HEK293T (cell line): ENCODE results near the gene ITGA2.
"Not testable (repeated sequence)": the region's sequence is repeated elsewhere in the genome, so short reads cannot be mapped to it uniquely, and the experiment has no call there.

Experiments used
- CTCF ChIA-PET: fragments of 350-600 bp; formaldehyde crosslinking; extraction: SDS; loops from one replicate; lab custom pipeline; 2021; ENCODE audit warnings: antibody characterized with exemption, inconsistent platforms; lab: Yijun Ruan, JAX
- POLR2A ChIA-PET: fragments of 350-600 bp; formaldehyde crosslinking; extraction: SDS; loops from one replicate; lab custom pipeline; 2020; ENCODE audit warnings: antibody characterized with exemption, inconsistent platforms; lab: Yijun Ruan, JAX
- DNase-seq: peaks from one replicate; pipeline ENCODE4 v3.0.0; 2012; ENCODE audit warnings: mixed read lengths; ENCODE audit errors: extremely low spot score
- ARNT ChIP-seq: fragments of 450-650 bp; IDR thresholded peaks from 2 replicates; pipeline ENCODE4 v1.6.1; 2017; ENCODE audit warnings: mild to moderate bottlenecking
- BHLHE40 ChIP-seq: fragments of 450-650 bp; IDR thresholded peaks from 2 replicates; pipeline ENCODE4 v1.6.1; 2016; ENCODE audit warnings: mild to moderate bottlenecking, moderate library complexity, borderline replicate concordance
- CTBP1 ChIP-seq: fragments of 450-650 bp; IDR thresholded peaks from 2 replicates; pipeline ENCODE4 v1.6.1; 2016; ENCODE audit warnings: borderline replicate concordance
- ELF4 ChIP-seq: fragments of 450-650 bp; IDR thresholded peaks from 2 replicates; pipeline ENCODE4 v1.6.1; 2017; ENCODE audit warnings: antibody characterized with exemption
- FOXA1 ChIP-seq: fragments of 450-650 bp; IDR thresholded peaks from 2 replicates; pipeline ENCODE4 v1.6.1; 2016; ENCODE audit warnings: mild to moderate bottlenecking
- FOXK2 ChIP-seq: fragments of 450-650 bp; IDR thresholded peaks from 2 replicates; pipeline ENCODE4 v1.6.1; 2016; ENCODE audit warnings: mild to moderate bottlenecking
- FOXM1 ChIP-seq: fragments of 450-650 bp; IDR thresholded peaks from 2 replicates; pipeline ENCODE4 v1.6.1; 2017; ENCODE audit warnings: mild to moderate bottlenecking, borderline replicate concordance
- HDGF ChIP-seq: fragments of 450-650 bp; IDR thresholded peaks from 2 replicates; pipeline ENCODE4 v1.6.1; 2017; ENCODE audit warnings: antibody characterized with exemption, borderline replicate concordance
- L3MBTL2 ChIP-seq: fragments of 450-650 bp; conservative IDR thresholded peaks from 2 replicates; pipeline ENCODE4 v1.6.1; 2016; ENCODE audit warnings: mild to moderate bottlenecking
- LEF1 ChIP-seq: fragments of 450-650 bp; IDR thresholded peaks from 2 replicates; pipeline ENCODE4 v1.6.1; 2017; ENCODE audit warnings: mild to moderate bottlenecking, borderline replicate concordance
- NFRKB ChIP-seq: fragments of 450-650 bp; IDR thresholded peaks from 2 replicates; pipeline ENCODE4 v1.6.1; 2016; ENCODE audit warnings: mild to moderate bottlenecking, moderate library complexity
- PKNOX1 ChIP-seq: fragments of 450-650 bp; IDR thresholded peaks from 2 replicates; pipeline ENCODE4 v1.6.1; 2016
- SP1 ChIP-seq: fragments of 450-650 bp; IDR thresholded peaks from 2 replicates; pipeline ENCODE4 v1.6.1; 2017
- SUZ12 ChIP-seq: fragments of 450-650 bp; IDR thresholded peaks from 2 replicates; pipeline ENCODE4 v1.6.1; 2016; ENCODE audit warnings: mild to moderate bottlenecking
- TARDBP ChIP-seq: fragments of 450-650 bp; IDR thresholded peaks from 2 replicates; pipeline ENCODE4 v1.6.1; 2016
- ZNF384 ChIP-seq: fragments of 450-650 bp; IDR thresholded peaks from 2 replicates; pipeline ENCODE4 v1.6.1; 2016

The ITGA2 gene

GRCh38 chr5:53100606-53101005 lies 111.5 kb downstream of the ITGA2 start:
- TF ChIP-seq HDGF (no peak), LEF1 (no peak), SP1 (no peak), ELF4 (no peak), FOXK2 (no peak)
- ChIA-PET POLR2A (no interaction called here), CTCF (no interaction called here)
- DNase-seq, result no peak

GRCh38 chr5:53105611-53106300 lies 116.6 kb downstream of the ITGA2 start:
- POLR2A ChIA-PET, result no interaction called here
- no peak for TF ChIP-seq ZNF384
- TF ChIP-seq HDGF, result no peak
- no peak for TF ChIP-seq SUZ12
- TF ChIP-seq SP1, result no peak
- TF ChIP-seq PKNOX1, result no peak
- TF ChIP-seq FOXA1, result no peak
- CTCF ChIA-PET, result interaction anchor here (1.5 kb wide), 1 partner anchor 11 kb away, joined by 3 read pairs; no protein-coding TSS in a partner anchor
- no peak for DNase-seq

GRCh38 chr5:53109056-53109442 lies 119.9 kb downstream of the ITGA2 start:
- TF ChIP-seq PKNOX1, result peak; percentile 40; the same call in 1 of the 2 replicates
- TF ChIP-seq TARDBP, result no peak
- 0 out of 2 replicates have a peak, but pooled peaks have one; percentile 9 for TF ChIP-seq L3MBTL2
- TF ChIP-seq HDGF, result no peak
- ChIA-PET CTCF (interaction anchor here (1.0 kb wide), 1 partner anchor 13 kb away, joined by 3 read pairs; no protein-coding TSS in a partner anchor), POLR2A (interaction anchor here (1.0 to 1.7 kb wide), 11 partner anchors 9 to 328 kb away, joined by 3 to 14 read pairs (median 4); no protein-coding TSS in a partner anchor)
- DNase-seq, result no peak

- peak; percentile 97 for DNase-seq
- TF ChIP-seq SP1 (no peak), ELF4 (peak; percentile 17; the same call in 1 of the 2 replicates), L3MBTL2 (peak; percentile 52)
- ChIA-PET POLR2A (interaction anchor here (0.5 to 1.7 kb wide), 14 partner anchors 9 to 368 kb away, joined by 3 to 14 read pairs (median 4); no protein-coding TSS in a partner anchor), CTCF (interaction anchor here (1.0 kb wide), 1 partner anchor 13 kb away, joined by 3 read pairs; no protein-coding TSS in a partner anchor)
Observed at GRCh38 chr5:53109443-53110127, 120.4 kb downstream of the ITGA2 start, which contains the start of gene MOCS2. Gene MOCS2, minus strand, starts transcription at chr5:53109757. Its CDS starts 2,583 bp downstream, at chr5:53107174.

- no peak for DNase-seq
- no peak for TF ChIP-seq ZNF384
- no peak for TF ChIP-seq L3MBTL2
- no peak for TF ChIP-seq PKNOX1
- TF ChIP-seq FOXK2, result no peak
- TF ChIP-seq CTBP1, result no peak
- no peak for TF ChIP-seq FOXA1
- no peak for TF ChIP-seq BHLHE40
- no peak for TF ChIP-seq TARDBP
- no peak for TF ChIP-seq SUZ12
- no peak for TF ChIP-seq ELF4
- no peak for TF ChIP-seq HDGF
- TF ChIP-seq ARNT, result no peak
- no peak for TF ChIP-seq LEF1
- no peak for TF ChIP-seq SP1
- no peak for TF ChIP-seq NFRKB
- TF ChIP-seq FOXM1, result no peak
- POLR2A ChIA-PET, result interaction anchor here (0.5 to 1.7 kb wide), 14 partner anchors 8 to 368 kb away, joined by 3 to 14 read pairs (median 4); no protein-coding TSS in a partner anchor
- CTCF ChIA-PET, result interaction anchor here (1.0 kb wide), 1 partner anchor 14 kb away, joined by 3 read pairs; no protein-coding TSS in a partner anchor
Observed at GRCh38 chr5:53110156-53110555, 121.0 kb downstream of the ITGA2 start.

GRCh38 chr5:53111139-53111538 lies 122.0 kb downstream of the ITGA2 start:
- TF ChIP-seq TARDBP (no peak), LEF1 (no peak), SUZ12 (no peak), FOXK2 (no peak), ELF4 (no peak), PKNOX1 (no peak), CTBP1 (no peak), HDGF (no peak), FOXM1 (no peak), L3MBTL2 (no peak), SP1 (no peak), ZNF384 (no peak), BHLHE40 (no peak)
- ChIA-PET POLR2A (no interaction called here), CTCF (no interaction called here)
- DNase-seq, result no peak

GRCh38 chr5:53112307-53112706 lies 123.2 kb downstream of the ITGA2 start:
- POLR2A ChIA-PET, DNase-seq: not testable (repeated sequence)
- CTCF ChIA-PET, result interaction anchor here (0.6 to 0.7 kb wide), 3 partner anchors 73 to 1300 kb away, joined by 3 to 5 read pairs (median 3); no protein-coding TSS in a partner anchor
